ENCODE results near the gene TAF4.

Gene TAF4

DNA sequence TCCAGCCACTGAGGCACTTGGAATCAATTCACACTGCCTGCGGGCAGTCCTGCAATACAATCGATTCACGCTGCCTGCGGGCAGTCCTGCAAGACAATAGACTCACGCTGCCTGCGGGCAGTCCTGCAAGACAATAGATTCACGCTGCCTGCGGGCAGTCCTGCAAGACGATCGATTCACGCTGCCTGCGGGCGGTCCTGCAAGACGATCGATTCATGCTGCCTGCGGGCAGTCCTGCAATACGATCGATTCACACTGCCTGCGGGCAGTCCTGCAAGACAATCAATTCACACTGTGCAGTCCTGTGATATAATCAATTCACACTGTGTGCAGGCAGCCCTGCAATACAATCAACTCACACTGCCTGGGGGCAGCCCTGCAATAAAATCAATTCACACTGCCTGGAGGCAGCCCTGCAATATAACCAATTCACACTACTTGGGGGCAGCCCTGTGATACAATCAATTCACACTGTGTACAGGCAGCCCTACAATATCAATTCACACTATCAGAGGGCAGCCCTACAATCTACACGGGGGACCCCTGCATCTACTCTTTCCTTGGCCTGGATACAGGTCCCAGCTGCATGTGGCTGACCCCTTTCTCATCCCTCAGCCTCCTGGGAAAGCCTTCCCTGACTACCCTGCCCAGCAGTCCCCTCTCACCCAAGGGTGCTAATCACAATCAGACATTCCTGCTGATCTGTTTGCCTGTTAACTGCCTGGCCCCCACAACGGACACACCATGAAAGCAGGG lies 10.4 kb downstream of the TAF4 start:
- H3K9me3 ChIP-seq (ENCODE audit: insufficient read depth, low read length) = peaks cover 19% of the 10 kb centered on the region; the same call in 1 of the 2 replicates
- DNase-seq (ENCODE audit: low read depth, low spot score) = no peak
- H3K36me3 ChIP-seq (ENCODE audit: insufficient read depth, insufficient read length, low read length) = peaks cover 37% of the 10 kb centered on the region
- H3K27me3 ChIP-seq (ENCODE audit: insufficient read depth, insufficient read length) = no peaks in the 10 kb centered on the region
- TF ChIP-seq ZNF274 (IDR thresholded peaks at IDR 0.05; ENCODE audit: low read depth, low read length) (no peak), YY1 (IDR thresholded peaks at IDR 0.05; ENCODE audit: insufficient read depth, insufficient read length) (no peak), SUZ12 (IDR thresholded peaks at IDR 0.05; ENCODE audit: extremely low read depth, insufficient read depth, insufficient read length) (no peak)
- no peak overlapping the region for H3K4me3 ChIP-seq (ENCODE audit: insufficient read length, low read depth)
- peaks cover 5% of the 10 kb centered on the region for H3K4me1 ChIP-seq (ENCODE audit: insufficient read depth, insufficient read length)
- H3K9ac ChIP-seq (ENCODE audit: insufficient read length, low read depth) = no peak overlapping the region

GRCh38 chr20:62054451-62054953 lies 11.2 kb downstream of the TAF4 start:
- Histone ChIP-seq H3K4me1 (ENCODE audit: insufficient read depth, insufficient read length) (peaks cover 11% of the 10 kb centered on the region), H3K27me3 (ENCODE audit: insufficient read depth, insufficient read length) (no peaks in the 10 kb centered on the region), H3K36me3 (ENCODE audit: insufficient read depth, insufficient read length, low read length) (peaks cover 38% of the 10 kb centered on the region), H3K9me3 (ENCODE audit: insufficient read depth, low read length) (peaks cover 19% of the 10 kb centered on the region; the same call in 1 of the 2 replicates), H3K9ac (ENCODE audit: insufficient read length, low read depth) (no peak overlapping the region), H3K4me3 (ENCODE audit: insufficient read length, low read depth) (no peak overlapping the region)
- TF ChIP-seq YY1 (IDR thresholded peaks at IDR 0.05; ENCODE audit: insufficient read depth, insufficient read length) (no peak), SUZ12 (IDR thresholded peaks at IDR 0.05; ENCODE audit: extremely low read depth, insufficient read depth, insufficient read length) (no peak), ZNF274 (IDR thresholded peaks at IDR 0.05; ENCODE audit: low read depth, low read length) (no peak)
- no peak for DNase-seq (ENCODE audit: low read depth, low spot score)

DNA sequence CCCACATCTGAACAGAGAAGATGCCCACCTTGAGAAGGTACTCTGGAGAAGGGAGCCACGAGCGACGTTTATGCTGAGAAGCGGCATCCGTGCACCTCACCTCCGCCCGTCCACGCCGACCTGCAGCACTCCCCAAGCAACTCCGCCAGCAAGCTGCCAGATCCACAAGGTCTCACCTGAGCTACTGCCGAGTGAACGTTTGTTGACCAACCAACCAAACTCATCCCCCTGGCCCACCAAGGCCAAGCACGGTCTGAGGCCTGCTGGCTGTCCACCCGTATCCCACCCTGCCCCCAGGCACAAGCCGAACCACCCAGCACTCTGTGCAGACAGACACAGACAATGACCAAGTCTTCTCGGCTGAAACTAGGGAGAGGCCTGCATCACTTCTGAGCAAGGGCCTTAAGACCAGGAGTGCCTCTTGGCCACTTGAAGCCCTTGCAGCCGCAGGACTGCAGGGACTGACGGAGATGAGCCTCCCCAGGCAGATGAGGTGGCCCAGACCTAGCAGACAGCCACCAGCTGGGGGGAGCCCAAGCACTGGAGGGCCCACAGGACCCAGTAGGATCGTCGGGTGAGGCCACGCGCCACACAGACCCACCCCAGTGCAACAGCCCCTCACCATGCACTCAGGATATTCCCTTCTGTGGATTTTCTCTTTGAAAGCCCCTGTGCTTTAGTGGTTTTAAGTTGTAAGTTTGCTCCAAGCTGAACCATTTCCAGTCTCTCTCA lies 12.1 kb downstream of the TAF4 start:
- Histone ChIP-seq H3K9me3 (ENCODE audit: insufficient read depth, low read length) (peaks cover 19% of the 10 kb centered on the region; the same call in 1 of the 2 replicates), H3K4me1 (ENCODE audit: insufficient read depth, insufficient read length) (peaks cover 16% of the 10 kb centered on the region), H3K4me3 (ENCODE audit: insufficient read length, low read depth) (no peak overlapping the region), H3K36me3 (ENCODE audit: insufficient read depth, insufficient read length, low read length) (peaks cover 38% of the 10 kb centered on the region), H3K27me3 (ENCODE audit: insufficient read depth, insufficient read length) (no peaks in the 10 kb centered on the region), H3K9ac (ENCODE audit: insufficient read length, low read depth) (no peak overlapping the region)
- TF ChIP-seq SUZ12 (IDR thresholded peaks at IDR 0.05; ENCODE audit: extremely low read depth, insufficient read depth, insufficient read length) (no peak), YY1 (IDR thresholded peaks at IDR 0.05; ENCODE audit: insufficient read depth, insufficient read length) (no peak), ZNF274 (IDR thresholded peaks at IDR 0.05; ENCODE audit: low read depth, low read length) (no peak)
- no peak for DNase-seq (ENCODE audit: low read depth, low spot score)

GRCh38 chr20:62052842-62053464 lies 12.7 kb downstream of the TAF4 start:
- H3K4me3 ChIP-seq (ENCODE audit: insufficient read length, low read depth) = no peak overlapping the region
- no peak for DNase-seq (ENCODE audit: low read depth, low spot score)
- H3K9me3 ChIP-seq (ENCODE audit: insufficient read depth, low read length) = peaks cover 19% of the 10 kb centered on the region; the same call in 1 of the 2 replicates
- H3K4me1 ChIP-seq (ENCODE audit: insufficient read depth, insufficient read length) = peaks cover 21% of the 10 kb centered on the region
- peaks cover 38% of the 10 kb centered on the region for H3K36me3 ChIP-seq (ENCODE audit: insufficient read depth, insufficient read length, low read length)
- no peaks in the 10 kb centered on the region for H3K27me3 ChIP-seq (ENCODE audit: insufficient read depth, insufficient read length)
- TF ChIP-seq ZNF274 (IDR thresholded peaks at IDR 0.05; ENCODE audit: low read depth, low read length) = no peak
- TF ChIP-seq YY1 (IDR thresholded peaks at IDR 0.05; ENCODE audit: insufficient read depth, insufficient read length) = no peak
- no peak for TF ChIP-seq SUZ12 (IDR thresholded peaks at IDR 0.05; ENCODE audit: extremely low read depth, insufficient read depth, insufficient read length)
- H3K9ac ChIP-seq (ENCODE audit: insufficient read length, low read depth) = no peak overlapping the region

- H3K27me3 ChIP-seq (ENCODE audit: insufficient read depth, insufficient read length) = no peaks in the 10 kb centered on the region
- peaks cover 19% of the 10 kb centered on the region; the same call in 1 of the 2 replicates for H3K9me3 ChIP-seq (ENCODE audit: insufficient read depth, low read length)
- H3K4me1 ChIP-seq (ENCODE audit: insufficient read depth, insufficient read length) = peaks cover 25% of the 10 kb centered on the region
- no peak for TF ChIP-seq SUZ12 (IDR thresholded peaks at IDR 0.05; ENCODE audit: extremely low read depth, insufficient read depth, insufficient read length)
- TF ChIP-seq YY1 (IDR thresholded peaks at IDR 0.05; ENCODE audit: insufficient read depth, insufficient read length) = no peak
- TF ChIP-seq ZNF274 (IDR thresholded peaks at IDR 0.05; ENCODE audit: low read depth, low read length) = no peak
- H3K36me3 ChIP-seq (ENCODE audit: insufficient read depth, insufficient read length, low read length) = peaks cover 40% of the 10 kb centered on the region
- no peak for DNase-seq (ENCODE audit: low read depth, low spot score)
- H3K4me3 ChIP-seq (ENCODE audit: insufficient read length, low read depth) = no peak overlapping the region
- no peak overlapping the region for H3K9ac ChIP-seq (ENCODE audit: insufficient read length, low read depth)
Observed at GRCh38 chr20:62052336-62052841, 13.3 kb downstream of the TAF4 start.

- H3K36me3 ChIP-seq (ENCODE audit: insufficient read depth, insufficient read length, low read length) = peaks cover 42% of the 10 kb centered on the region
- no peak for DNase-seq (ENCODE audit: low read depth, low spot score)
- H3K4me1 ChIP-seq (ENCODE audit: insufficient read depth, insufficient read length) = peaks cover 27% of the 10 kb centered on the region
- no peak overlapping the region for H3K9ac ChIP-seq (ENCODE audit: insufficient read length, low read depth)
- H3K4me3 ChIP-seq (ENCODE audit: insufficient read length, low read depth) = no peak overlapping the region
- peaks cover 19% of the 10 kb centered on the region; the same call in 1 of the 2 replicates for H3K9me3 ChIP-seq (ENCODE audit: insufficient read depth, low read length)
- TF ChIP-seq SUZ12 (IDR thresholded peaks at IDR 0.05; ENCODE audit: extremely low read depth, insufficient read depth, insufficient read length) (no peak), ZNF274 (IDR thresholded peaks at IDR 0.05; ENCODE audit: low read depth, low read length) (no peak), YY1 (IDR thresholded peaks at IDR 0.05; ENCODE audit: insufficient read depth, insufficient read length) (no peak)
- no peaks in the 10 kb centered on the region for H3K27me3 ChIP-seq (ENCODE audit: insufficient read depth, insufficient read length)
Observed at GRCh38 chr20:62051546-62052255, 14.0 kb downstream of the TAF4 start.

Data from NT2/D1 (cell line).